ENCODE data around the gene ANKRD7.

GRCh38 chr7:118233799-118234198 lies 9.3 kb downstream of the ANKRD7 start:
- TF ChIP-seq CTCF (IDR thresholded peaks at IDR 0.05; ENCODE audit: low read depth, low read length) = no peak
- no peak for TF ChIP-seq EZH2phosphoT487 (IDR thresholded peaks at IDR 0.05; ENCODE audit: low read depth)
